Measurements from ENCODE around the gene UNKL.
A peak's percentile ranks its signal among the peaks of the same experiment; 100 is the strongest.

UNKL gene, protein sequence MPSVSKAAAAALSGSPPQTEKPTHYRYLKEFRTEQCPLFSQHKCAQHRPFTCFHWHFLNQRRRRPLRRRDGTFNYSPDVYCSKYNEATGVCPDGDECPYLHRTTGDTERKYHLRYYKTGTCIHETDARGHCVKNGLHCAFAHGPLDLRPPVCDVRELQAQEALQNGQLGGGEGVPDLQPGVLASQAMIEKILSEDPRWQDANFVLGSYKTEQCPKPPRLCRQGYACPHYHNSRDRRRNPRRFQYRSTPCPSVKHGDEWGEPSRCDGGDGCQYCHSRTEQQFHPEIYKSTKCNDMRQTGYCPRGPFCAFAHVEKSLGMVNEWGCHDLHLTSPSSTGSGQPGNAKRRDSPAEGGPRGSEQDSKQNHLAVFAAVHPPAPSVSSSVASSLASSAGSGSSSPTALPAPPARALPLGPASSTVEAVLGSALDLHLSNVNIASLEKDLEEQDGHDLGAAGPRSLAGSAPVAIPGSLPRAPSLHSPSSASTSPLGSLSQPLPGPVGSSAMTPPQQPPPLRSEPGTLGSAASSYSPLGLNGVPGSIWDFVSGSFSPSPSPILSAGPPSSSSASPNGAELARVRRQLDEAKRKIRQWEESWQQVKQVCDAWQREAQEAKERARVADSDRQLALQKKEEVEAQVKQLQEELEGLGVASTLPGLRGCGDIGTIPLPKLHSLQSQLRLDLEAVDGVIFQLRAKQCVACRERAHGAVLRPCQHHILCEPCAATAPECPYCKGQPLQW

DNA sequence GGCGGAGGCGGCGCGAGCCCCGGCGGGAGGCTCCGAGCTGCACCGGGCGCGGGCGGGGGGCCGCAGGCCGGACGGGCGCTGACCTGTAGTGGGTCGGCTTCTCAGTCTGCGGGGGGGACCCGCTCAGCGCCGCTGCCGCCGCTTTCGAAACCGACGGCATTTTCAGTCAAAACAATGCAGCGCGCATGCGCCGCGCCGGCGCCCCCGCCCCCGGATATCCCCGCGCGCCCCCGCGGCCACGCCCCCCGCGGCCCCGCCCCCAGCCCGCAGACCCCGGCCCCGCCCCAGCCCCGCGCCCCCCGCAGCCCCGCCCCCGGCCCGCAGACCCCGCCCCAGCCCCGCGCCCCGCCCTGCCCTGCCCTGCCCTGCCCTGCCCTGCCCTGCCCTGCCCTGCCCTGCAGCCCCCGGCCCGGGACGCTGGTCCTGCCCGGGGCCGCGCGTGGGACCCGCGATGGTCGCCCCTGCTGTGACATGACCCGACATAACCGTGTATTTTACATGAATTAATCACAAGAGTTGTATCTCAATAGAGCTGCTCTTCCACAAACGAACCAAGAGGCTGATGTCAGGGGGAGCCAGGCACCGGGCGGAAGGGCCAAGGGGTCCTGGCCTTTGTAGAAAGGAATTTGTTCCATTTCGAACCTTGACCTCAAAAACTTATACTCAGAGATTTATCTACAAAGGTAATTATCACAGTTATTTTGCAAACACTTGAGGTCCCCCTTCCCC lies at the start of gene UNKL:
UNKL (minus strand) TSS at position 173 of the 729 bp plus-strand sequence; CDS start at position 160, 13 bp downstream.
- peak; percentile 69 to 73 for DNase-seq (ENCODE audit: low read depth in 2 of 2)

DNA sequence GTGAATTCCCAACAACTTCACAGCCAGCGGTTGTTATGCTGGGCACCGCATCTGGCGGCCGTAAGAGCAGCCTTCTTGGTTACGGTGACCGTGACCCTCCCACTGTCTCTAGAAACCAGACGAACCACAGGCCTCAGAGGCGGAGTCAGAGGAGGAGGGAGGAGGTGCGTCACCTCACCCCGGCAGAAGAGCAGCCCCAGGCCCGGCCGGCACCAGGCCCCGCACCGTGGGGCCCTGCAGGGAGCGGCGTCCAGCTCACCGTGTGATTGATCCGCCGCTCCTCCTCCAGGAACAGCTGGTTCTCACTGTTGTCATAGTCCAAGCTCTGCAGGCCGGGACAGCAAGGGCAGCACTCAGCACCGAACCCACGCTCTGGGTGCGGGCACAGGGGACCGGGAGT lies 46.6 kb upstream of the UNKL start:
- DNase-seq (ENCODE audit: low read depth in 2 of 2) = no peak

DNA sequence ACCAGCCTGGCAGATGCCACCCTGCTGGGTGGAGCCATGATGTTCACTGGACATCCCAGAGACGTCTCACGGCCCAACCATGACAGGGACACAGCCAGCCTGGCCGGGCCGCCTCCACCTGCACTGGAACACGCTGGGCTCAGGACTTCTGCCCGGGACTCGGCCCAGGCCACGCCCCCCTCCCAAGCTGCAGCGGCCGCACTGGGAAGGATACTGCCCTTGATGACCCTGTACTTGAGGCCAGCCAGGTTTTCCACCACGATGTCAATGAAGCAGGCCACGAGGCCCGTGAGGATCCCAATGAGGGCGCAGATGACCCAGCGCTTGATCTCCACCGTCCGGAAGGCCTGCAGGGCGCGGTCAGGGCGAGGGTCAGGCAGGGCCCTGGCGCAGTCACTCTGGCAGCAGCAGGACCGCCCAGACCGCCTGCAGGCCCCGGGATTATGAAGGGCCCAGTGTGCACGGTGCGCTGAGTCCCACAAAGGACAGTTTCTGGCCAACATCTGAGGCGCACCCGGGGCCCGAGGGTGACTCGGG lies 46.2 kb upstream of the UNKL start:
- DNase-seq (ENCODE audit: low read depth in 2 of 2) = no peak

DNA sequence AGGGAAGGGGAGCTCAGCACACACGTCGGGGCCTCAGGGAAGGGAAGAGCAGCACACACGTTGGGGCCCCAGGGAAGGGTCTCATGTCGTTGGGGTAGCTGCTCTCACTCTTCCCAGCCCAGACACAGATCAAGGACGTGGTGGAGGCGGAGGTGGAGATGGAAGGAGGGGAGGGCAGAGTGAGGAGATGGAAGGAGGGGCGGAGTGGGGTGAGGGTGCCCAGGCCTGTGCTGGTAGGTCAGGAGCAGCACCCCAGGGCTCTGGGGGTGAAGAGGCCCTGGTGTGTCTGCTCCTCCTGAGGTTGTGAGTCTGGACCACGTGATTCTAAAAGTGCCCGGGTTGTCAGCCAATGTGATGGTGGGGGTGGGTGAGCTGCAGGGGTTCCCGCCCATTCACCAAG lies 45.5 kb upstream of the UNKL start:
- DNase-seq (ENCODE audit: low read depth in 2 of 2) = no peak

DNA sequence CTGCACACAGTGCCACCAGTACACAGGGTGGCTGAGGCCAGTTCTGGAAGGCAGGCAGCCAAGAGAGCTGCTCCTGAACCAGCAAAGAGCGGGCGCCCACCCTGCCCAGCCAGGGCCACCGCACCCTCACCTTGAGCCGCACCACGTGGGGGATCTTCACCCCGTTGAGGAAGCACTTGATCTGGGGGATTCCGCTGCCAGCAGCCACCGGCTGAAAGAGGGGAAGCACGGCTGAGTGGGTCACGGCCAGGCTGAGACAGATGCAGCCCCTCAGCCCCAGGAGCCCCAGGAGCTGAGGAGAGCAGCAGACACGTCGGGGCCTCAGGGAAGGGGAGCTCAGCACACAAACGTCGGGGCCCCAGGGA lies 44.5 kb upstream of the UNKL start:
- DNase-seq (ENCODE audit: low read depth in 2 of 2) = no peak

DNA sequence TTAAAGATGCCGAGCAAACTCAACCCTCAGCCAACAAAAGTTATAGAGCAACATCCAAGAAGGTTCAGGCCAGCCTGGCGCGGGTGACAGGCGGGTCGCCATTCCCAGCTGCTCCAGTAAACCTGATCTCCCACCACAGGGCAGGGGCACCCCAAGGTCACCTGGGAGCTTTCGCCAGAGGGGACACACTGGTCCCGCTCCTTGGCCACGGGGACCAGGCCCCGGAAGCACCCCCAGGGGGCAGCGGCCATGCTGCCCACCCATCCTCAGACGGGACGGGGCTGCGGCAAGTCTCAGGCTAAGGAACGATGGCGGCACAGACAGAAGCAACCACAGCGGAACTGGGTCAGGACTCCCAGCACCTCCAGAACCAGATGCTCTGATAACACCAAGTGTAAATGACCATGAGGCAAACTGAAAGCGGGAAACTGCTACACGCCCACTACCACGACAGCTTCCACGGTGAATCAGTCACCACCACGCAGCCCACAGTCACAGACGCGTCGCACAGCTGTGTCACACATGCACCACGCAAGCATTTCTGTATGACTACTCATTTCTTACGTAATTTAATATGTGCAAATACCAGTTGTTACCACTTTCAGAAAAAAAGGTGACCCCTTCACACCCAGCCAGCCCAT lies 44.0 kb upstream of the UNKL start:
- no peak for DNase-seq (ENCODE audit: low read depth in 2 of 2)

DNA sequence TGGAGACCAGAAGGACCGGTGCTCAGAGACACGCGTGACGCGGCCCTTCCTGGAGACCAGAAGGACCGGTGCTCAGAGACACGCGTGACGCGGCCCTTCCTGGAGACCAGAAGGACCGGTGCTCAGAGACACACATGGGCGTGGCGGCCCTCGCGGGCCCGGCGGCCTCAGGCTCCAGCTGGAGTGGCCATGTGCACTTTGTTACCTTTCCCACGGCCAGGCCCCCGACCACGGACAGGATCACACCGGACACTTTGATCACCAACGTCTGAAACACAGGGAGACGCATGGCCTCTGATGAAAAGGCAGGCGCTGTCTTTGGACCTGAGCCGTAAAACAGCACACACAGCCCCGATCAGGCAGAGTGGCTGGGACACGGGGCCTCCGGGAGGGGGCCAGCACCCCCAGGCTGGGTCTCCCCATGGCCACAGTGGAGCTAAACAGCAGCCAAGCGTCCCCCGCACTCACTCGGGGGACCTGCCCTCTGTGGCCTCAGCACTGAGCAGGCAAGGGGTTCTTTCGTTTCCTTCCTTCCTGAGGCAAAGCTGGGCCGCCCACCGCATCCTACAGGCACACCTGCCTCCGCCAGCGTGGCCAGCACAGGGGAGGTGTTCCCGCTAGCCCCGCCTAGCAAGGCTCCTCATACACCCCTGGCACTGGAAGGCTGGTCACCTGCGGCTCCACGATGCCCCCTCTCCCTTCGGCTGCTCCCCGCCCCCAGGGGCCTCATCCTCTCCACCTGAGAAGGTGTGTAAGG lies 43.2 kb upstream of the UNKL start:
- DNase-seq (ENCODE audit: low read depth in 2 of 2) = no peak

DNA sequence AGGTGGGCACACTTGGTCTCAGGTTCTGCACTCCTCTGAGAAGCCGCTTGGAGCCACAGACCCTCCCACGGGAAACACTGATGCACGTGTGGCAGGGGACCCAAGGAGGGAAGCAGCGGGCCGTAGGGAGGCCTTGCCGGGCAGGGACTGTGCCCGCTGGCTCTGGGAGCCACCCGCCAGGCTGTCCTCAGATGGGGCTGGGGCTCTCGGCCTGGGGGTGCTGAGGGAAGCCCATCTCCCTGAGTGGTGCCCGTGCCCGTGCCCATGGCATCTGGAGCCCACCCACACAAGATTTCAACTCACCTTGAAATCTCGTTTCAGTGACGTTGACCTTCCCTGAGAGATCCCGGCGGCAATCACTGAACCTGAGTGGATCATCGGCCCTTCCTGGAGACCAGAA lies 42.4 kb upstream of the UNKL start:
- no peak for DNase-seq (ENCODE audit: low read depth in 2 of 2)

DNA sequence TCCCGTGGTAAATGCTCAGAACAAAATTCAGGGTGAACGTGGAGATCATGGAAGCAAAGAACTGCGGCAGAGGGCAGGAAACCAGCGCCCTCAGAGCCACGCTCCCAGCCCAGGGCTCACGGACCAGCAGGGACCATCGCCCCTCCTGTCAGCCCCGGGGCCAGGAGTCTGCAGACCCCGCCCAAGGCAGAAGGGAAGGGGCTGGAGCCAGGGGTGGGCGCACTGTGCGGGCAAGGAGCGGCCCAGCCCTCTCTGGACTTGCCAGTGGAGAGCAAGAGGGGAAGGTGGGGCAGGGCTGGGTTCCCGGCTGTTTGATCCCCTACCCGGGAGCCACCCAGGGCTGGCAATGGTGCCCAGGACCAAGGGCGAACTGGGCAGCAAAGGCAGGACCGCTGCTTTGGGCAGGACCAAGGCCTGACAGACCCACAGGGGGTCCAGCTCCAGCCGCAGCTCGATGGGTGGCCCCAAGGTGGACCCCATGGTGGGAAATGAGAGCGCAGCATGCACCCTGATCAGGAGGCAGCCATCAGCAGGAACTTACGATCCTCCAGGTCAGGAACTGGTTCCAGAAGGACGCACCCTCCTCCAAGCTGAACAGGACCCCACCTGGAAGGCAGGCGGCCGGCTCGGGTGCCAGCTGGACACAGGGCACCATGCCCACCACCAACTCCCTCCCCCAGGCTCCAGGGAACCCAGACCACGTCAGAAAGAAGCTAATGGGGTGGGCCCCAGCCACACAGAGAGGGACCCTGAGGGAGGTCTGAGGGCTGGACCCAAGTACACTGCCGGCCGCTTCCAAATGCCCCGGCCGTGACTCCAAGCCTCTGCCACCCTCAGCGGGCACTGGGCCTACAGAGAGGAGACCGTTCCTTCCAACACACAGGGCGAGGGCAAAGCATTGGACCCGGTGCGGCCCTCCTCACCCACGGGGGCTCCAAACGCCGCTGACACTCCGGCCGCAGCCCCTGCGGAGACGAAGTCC lies 41.0 kb upstream of the UNKL start:
- no peak for DNase-seq (ENCODE audit: low read depth in 2 of 2)

DNA sequence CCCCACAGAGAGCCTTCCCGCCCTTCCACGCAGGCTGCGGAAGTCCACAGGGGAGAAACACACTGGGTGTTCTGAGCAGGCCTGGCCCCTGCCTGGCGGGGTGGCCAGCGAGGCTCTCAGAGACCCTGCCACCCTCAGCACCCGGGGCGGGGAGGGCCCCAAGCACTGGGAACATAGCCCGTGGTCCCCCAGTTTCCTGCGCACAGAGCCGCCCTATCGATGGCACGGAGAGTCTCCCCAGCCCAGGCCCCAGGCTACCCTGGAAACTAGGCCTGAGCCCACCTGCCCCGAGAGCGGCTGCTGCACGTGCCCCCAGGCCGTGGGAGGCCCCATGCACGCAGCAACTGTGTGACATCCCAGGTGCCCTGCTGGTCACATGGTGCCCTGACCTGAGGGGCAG lies 40.1 kb upstream of the UNKL start:
- DNase-seq (ENCODE audit: low read depth in 2 of 2) = no peak

DNA sequence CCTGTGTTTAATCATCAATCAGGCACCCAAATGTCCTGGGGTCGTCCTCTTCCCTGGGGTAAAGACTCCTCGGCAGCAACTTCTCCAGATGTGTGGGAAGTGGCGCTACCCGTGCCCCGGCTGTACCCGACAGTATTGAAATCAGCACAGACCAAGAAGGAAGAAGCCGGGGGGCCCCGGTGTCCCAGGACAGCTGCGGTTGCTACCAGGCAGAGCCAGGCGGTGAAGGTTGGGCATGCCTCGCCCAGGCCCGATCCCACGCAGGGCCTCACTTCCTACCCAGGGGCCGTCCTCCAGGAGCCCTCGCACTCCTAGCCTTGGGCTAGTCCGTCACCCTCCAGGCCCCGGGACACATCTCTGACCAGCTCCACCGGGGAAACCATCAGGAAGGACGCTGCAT lies 38.8 kb upstream of the UNKL start:
- no peak for DNase-seq (ENCODE audit: low read depth in 2 of 2)

DNA sequence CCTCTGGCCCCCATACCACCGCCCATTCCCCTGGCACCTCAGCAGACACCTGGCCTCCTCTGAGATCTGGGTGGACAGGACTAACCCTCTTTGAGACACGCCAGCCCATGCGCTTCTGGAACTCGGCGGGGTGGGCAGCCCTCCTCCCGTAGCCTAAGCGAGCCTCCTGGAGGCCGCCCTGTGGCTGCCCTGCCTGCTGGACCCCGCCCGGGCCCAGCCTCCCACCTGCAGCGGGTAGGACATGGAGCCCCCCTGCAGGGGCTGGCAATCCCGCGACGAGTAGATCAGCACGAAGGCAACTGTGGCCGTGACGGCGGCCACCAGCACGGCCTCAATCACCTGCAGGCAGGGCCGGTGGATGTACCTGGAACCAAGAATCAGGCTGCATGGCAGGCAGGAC lies 38.0 kb upstream of the UNKL start:
- no peak for DNase-seq (ENCODE audit: low read depth in 2 of 2)

DNA sequence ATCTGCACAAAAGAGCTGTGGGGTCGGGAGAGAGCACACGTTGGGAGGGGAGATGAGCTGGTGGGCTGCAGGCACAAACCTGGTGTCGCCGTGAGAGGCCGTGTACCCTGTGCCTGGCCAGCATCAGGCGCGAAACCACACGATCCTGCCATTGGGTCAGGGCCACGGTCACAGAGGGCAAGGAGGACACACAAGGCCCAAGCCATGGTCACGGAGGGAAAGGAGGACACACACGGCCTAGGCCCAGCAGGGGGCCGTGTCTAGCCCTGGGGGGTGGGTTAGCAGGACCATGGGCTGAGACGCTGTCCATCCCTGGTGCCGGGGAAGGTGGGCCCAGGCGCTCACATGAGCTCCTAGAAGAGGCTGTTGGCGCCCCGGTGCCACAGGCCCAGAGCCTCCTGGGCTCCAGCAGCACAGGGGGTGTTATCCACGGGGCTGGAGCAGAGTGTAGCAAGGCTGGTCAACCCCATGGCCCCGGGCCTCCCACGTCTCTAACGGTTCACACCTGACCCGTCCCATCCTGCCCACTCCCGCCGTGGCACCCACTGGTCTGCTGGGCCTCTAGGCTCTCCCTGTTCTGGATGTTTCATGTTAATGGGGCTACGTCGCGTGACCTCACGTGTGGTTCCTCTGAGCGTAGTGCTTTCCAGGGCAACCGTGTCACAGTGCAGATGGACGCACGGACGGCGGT lies 37.3 kb upstream of the UNKL start:
- no peak for DNase-seq (ENCODE audit: low read depth in 2 of 2)

DNA sequence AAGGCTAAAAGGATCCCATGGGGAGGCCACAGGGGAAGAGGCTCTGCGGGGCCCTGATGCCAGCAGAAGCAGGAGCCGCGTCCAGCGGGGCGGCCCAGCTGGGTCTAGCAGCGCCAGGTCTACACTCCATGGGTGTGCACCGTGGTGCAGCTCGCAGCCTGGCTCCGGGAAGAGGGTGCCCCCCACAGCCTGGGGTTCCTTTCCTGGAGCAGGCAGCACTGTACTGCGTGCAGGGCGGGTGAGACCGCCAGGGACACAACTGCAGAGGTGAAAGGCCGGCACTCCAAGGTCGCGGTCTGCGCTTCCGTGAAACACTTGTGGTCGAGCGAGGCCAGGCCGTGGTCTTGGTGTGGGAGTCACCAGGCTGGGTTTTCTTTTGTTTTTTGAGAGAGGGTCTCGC lies 36.3 kb upstream of the UNKL start:
- no peak for DNase-seq (ENCODE audit: low read depth in 2 of 2)

DNA sequence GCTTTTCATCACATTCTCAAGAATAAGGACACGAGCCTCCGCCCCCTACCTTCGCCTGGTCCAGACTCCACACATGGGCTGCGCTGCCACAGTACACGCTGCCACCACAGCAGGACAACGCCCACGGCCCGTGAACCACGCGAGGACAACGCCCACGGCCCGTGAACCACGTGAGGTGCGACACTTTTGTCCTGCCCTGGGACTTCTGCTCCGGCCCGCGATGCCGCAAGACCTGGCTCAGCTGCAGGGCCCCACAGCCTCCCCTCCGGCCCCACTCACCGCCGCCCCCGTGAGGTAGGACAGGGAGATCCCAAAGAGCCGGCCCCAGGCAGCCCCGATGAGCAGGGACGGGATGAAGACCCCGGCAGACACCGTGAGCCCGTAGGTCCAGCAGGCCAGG lies 35.7 kb upstream of the UNKL start:
- no peak for DNase-seq (ENCODE audit: low read depth in 2 of 2)

DNA sequence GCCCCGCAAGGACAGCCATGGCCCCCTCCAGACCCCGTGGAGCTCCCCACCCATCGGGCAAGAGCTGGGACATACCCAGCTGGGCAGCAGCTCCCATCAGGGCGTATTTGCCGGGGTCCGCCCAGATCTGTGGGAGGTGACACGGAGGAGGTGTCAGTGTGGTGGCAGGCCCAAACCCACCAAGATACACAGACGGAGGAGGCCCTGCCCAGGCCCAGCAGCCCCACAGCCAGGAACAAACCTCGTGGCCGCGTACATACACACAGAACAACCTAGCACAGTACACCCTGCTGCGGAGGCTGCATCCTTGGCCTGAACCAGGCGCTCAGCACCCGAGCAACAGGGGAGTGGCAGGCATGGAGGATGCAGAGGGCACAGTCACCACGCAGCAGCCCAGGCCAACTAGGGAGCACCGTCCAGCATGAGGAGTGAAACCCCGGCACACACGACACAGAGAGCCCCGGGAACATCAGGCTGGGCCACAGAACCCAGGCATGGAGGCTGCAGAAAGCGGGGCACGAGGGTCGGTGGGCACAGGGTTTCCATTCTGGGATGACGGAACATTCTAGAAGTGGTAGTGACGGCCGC lies 34.8 kb upstream of the UNKL start:
- no peak for DNase-seq (ENCODE audit: low read depth in 2 of 2)

DNA sequence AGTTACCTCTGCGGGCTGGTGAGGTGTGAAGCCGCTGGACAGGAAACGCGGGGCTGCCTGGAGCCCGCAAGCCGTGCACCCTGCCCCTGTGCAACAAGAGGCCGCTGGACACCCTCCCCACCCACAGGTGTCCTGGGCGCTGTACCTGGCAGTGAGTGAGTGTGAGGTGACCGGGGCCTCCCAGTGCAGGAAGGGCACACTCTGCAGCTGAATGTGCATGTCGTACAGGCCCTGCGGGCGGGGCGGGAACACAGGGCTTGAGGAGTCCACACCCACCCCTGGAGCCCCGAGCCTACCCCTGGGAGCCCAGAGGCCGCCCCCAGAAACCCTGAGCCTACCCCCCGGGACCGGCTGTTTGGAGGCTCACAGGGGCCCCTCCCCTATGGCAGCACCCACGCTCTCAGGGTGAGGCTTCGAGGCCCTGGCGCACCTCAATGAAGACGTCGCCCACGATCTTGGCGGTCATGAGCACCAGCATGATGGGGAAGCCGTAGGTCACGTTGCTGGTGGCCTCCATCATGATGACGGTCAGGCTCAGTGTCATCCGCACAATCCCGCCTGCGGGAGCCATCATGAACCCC lies 34.1 kb upstream of the UNKL start:
- DNase-seq (ENCODE audit: low read depth in 2 of 2) = no peak

DNA sequence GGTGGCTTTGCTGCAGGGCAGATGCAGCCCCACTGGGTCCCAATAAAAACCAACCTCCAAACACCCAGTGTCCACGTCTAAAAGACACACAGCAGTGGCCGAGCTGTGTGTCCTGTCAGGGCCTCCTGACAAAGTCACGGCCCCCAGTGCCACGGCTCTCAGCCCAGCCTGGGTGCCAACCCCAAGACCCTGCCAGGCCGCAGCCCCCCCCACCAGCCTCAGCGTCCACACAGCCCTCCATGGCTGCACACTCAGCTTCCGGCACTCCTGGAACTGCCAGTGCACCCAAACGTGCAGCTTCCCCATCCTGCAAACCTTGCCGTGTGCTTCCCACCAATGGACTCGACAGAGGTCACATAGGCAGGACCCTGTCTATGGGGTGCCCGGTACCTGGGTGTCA lies 33.5 kb upstream of the UNKL start:
- no peak for DNase-seq (ENCODE audit: low read depth in 2 of 2)

All from stimulated activated CD4-positive, alpha-beta T cell treated with anti-CD3 and anti-CD28 coated beads, Interleukin-1b, Interleukin-23, amount 100 ng/mL, for 1 hour (primary cell).